Keratinocyte (primary cell): ENCODE results near the gene PRKCZ. TPM values are rescaled to one million over a fixed set of nuclear protein-coding genes. Genes with fewer than 3 reads are reported as not detected.

Experiments
- DNase-seq: peaks from one replicate; pipeline ENCODE4 v3.0.0-alpha.2; 2011; ENCODE audit warnings: low read depth, missing footprints, low spot score
- FAIRE-seq: peaks from 2 replicates; lab custom pipeline; 2011; peaks lifted over from hg19 to GRCh38; lab: Jason Lieb, UNC
- H2AFZ ChIP-seq: 2 replicates; pipeline ENCODE4 v1.6.0; 2012; ENCODE audit warnings: low read length, control low read depth, inconsistent platforms; ENCODE audit not compliant: control insufficient read depth
- H3K27ac ChIP-seq: 2 replicates; pipeline ENCODE4 v1.5.1; 2011; ENCODE audit warnings: low read length; ENCODE audit not compliant: control insufficient read depth, insufficient read depth
- H3K27me3 ChIP-seq: 3 replicates; pipeline ENCODE4 v1.6.0; 2011; ENCODE audit warnings: low read length; ENCODE audit not compliant: control insufficient read depth, insufficient read depth; ENCODE audit errors: extremely low read depth
- H3K36me3 ChIP-seq, 2 experiments: 2 replicates in 1 of 2; 3 replicates in 1 of 2; pipeline ENCODE4 v1.5.1; 2011; ENCODE audit warnings: low read length in 2 of 2, mild to moderate bottlenecking in 1 of 2; ENCODE audit not compliant: control insufficient read depth in 2 of 2, insufficient read depth in 2 of 2; ENCODE audit errors: extremely low read depth in 1 of 2
- H3K4me1 ChIP-seq: 3 replicates; pipeline ENCODE4 v1.5.1; 2011; ENCODE audit warnings: low read length; ENCODE audit not compliant: control insufficient read depth, insufficient read depth; ENCODE audit errors: extremely low read depth
- H3K4me2 ChIP-seq: 3 replicates; pipeline ENCODE4 v1.6.0; 2011; ENCODE audit warnings: low read depth, low read length; ENCODE audit not compliant: control insufficient read depth, insufficient read depth; ENCODE audit errors: extremely low read depth
- H3K4me3 ChIP-seq, 3 experiments: fragments of 200-600 bp in 1 of 3; sonication (generic) in 1 of 3; 2 replicates in 2 of 3; 3 replicates in 1 of 3; pipeline ENCODE4 v1.5.1; 2011 to 2016; ENCODE audit warnings: low read length in 3 of 3, mild to moderate bottlenecking in 3 of 3, control low read depth in 2 of 3, inconsistent platforms in 1 of 3, low read depth in 1 of 3, mixed read lengths in 1 of 3, mixed run types in 1 of 3, moderate library complexity in 1 of 3; ENCODE audit not compliant: control insufficient read depth in 2 of 3, insufficient read depth in 2 of 3; ENCODE audit errors: extremely low read depth in 1 of 3
- H3K79me2 ChIP-seq: 2 replicates; pipeline ENCODE4 v1.6.0; 2012; ENCODE audit warnings: low read length; ENCODE audit not compliant: control insufficient read depth, insufficient read depth
- H3K9ac ChIP-seq: 3 replicates; pipeline ENCODE4 v1.6.0; 2011; ENCODE audit warnings: low read length; ENCODE audit not compliant: control insufficient read depth, insufficient read depth; ENCODE audit errors: extremely low read depth
- H3K9me1 ChIP-seq: 3 replicates; pipeline ENCODE4 v1.6.0; 2011; ENCODE audit warnings: low read length; ENCODE audit not compliant: control insufficient read depth, insufficient read depth; ENCODE audit errors: extremely low read depth
- H3K9me3 ChIP-seq: 2 replicates; pipeline ENCODE4 v1.5.1; 2012; ENCODE audit warnings: low read depth, low read length; ENCODE audit not compliant: control insufficient read depth
- H4K20me1 ChIP-seq: 3 replicates; pipeline ENCODE4 v1.6.0; 2011; ENCODE audit warnings: low read length; ENCODE audit not compliant: control insufficient read depth, insufficient read depth; ENCODE audit errors: extremely low read depth
- CTCF ChIP-seq, 3 experiments: IDR thresholded peaks in 1 of 3; conservative IDR thresholded peaks in 1 of 3; optimal IDR thresholded peaks in 1 of 3; 2 replicates in 2 of 3; 3 replicates in 1 of 3; pipeline versions ENCODE3 to v1.5.1; 2011; ENCODE audit warnings: low read length in 3 of 3, mild to moderate bottlenecking in 3 of 3, moderate library complexity in 2 of 3, control low read depth in 1 of 3, inconsistent platforms in 1 of 3; ENCODE audit not compliant: insufficient read depth in 2 of 3; ENCODE audit errors: extremely low read depth in 1 of 3
- EZH2 ChIP-seq: IDR thresholded peaks from one replicate; pipeline ENCODE4 v1.6.1; 2012; ENCODE audit warnings: inconsistent platforms, mild to moderate bottlenecking, low read length, moderate library complexity
- dilution Hi-C: fragments of 300-500 bp; cut with MboI; formaldehyde crosslinking; loops from one replicate; pipeline ENCODE4 v1.7.0; 2020; ENCODE audit warnings: low sequenced_read_pairs; ENCODE audit not compliant: extremely low pct_ligation_motif_present
- polyA plus RNA-seq, 5 experiments: library from polyadenylated mRNA; depleted of rRNA in 3 of 5; stranded (reverse) in 3 of 5; stranded (forward) in 1 of 5; unstranded in 1 of 5; fragments of >200 nt; gene quantifications; 1 replicate in 1 of 5; 2 replicates in 3 of 5; 3 replicates in 1 of 5; pipeline versions ENCODE4 v1.2.1 to v1.2.3, GENCODE V29; 2011 to 2012; ENCODE audit warnings: missing spikeins in 2 of 5, low read depth in 1 of 5, low replicate concordance in 1 of 5

The PRKCZ gene
- polyA plus RNA-seq, 1 donor (not counting 4 experiments of a cell fraction or from before 2014, with no cell fraction given), result 36.3 TPM

- dilution Hi-C loops, result no loop called here
- H3K9me1 ChIP-seq, result no peaks in the 10 kb centered on the region
- no peak overlapping the region for H3K27ac ChIP-seq
- peak overlapping the region; percentile 59 for H3K4me2 ChIP-seq
- no peak overlapping the region for H3K4me3 ChIP-seq
- no peak for DNase-seq
- H3K27me3 ChIP-seq, result no peaks in the 10 kb centered on the region
- H3K4me1 ChIP-seq, result peaks cover 6% of the 10 kb centered on the region
- TF ChIP-seq EZH2 (no peak), CTCF (optimal IDR thresholded peaks at IDR 0.05 in 1 of 3, IDR thresholded peaks at IDR 0.05 in 1 of 3, conservative IDR thresholded peaks at IDR 0.05 in 1 of 3; ENCODE audit: extremely low read depth in 1 of 3, insufficient read depth in 2 of 3, low read length in 3 of 3) (no peak)
- H4K20me1 ChIP-seq, result no peaks in the 10 kb centered on the region
- peak overlapping the region; percentile 60 for H3K9ac ChIP-seq
- H3K79me2 ChIP-seq, result no peaks in the 10 kb centered on the region
- H3K9me3 ChIP-seq, result no peaks in the 10 kb centered on the region
- H2AFZ ChIP-seq, result no peak overlapping the region
- FAIRE-seq, result no peak
- H3K36me3 ChIP-seq, result no peaks in the 10 kb centered on the region
Measured at GRCh38 chr1:2045468-2046173, 4.6 kb upstream of the PRKCZ start.

GRCh38 chr1:2046174-2046917 lies 3.9 kb upstream of the PRKCZ start:
- no peak for FAIRE-seq

More at GRCh38 chr1:2046174-2046917, 3.9 kb upstream of the PRKCZ start:
- no peak overlapping the region for H3K4me3 ChIP-seq
- H3K79me2 ChIP-seq, result peaks cover 1% of the 10 kb centered on the region
- no peak overlapping the region for H3K27ac ChIP-seq
- H3K4me1 ChIP-seq, result peaks cover 6% of the 10 kb centered on the region
- no peaks in the 10 kb centered on the region for H3K9me3 ChIP-seq
- TF ChIP-seq CTCF (optimal IDR thresholded peaks at IDR 0.05 in 1 of 3, IDR thresholded peaks at IDR 0.05 in 1 of 3, conservative IDR thresholded peaks at IDR 0.05 in 1 of 3; ENCODE audit: extremely low read depth in 1 of 3, insufficient read depth in 2 of 3, low read length in 3 of 3), result peak; percentile 52 to 87 (median 73)
- no peak for TF ChIP-seq EZH2
- no peaks in the 10 kb centered on the region for H3K36me3 ChIP-seq
- no peaks in the 10 kb centered on the region for H3K27me3 ChIP-seq
- no peak overlapping the region for H3K4me2 ChIP-seq
- dilution Hi-C loops, result no loop called here
- no peak overlapping the region for H3K9ac ChIP-seq
- no peak for DNase-seq
- H3K9me1 ChIP-seq, result no peaks in the 10 kb centered on the region
- no peaks in the 10 kb centered on the region for H4K20me1 ChIP-seq
- H2AFZ ChIP-seq, result no peak overlapping the region
